Loucy (cell line): Measurements from ENCODE around the gene HK1.

Source experiments
- H2AFZ ChIP-seq: fragments of 200-600 bp; sonication (generic); 2 replicates; pipeline ENCODE4 v1.6.0; 2016; ENCODE audit warnings: antibody characterized with exemption, mild to moderate bottlenecking, low read length, moderate library complexity
- H3F3A ChIP-seq: fragments of 200-600 bp; 2 replicates; pipeline ENCODE4 v1.6.0; 2016; ENCODE audit warnings: antibody characterized with exemption, low read depth, mild to moderate bottlenecking
- H3K27me3 ChIP-seq: fragments of 200-600 bp; sonication (generic); 2 replicates; pipeline ENCODE4 v1.6.1; 2014; ENCODE audit warnings: low read length, mild to moderate bottlenecking; ENCODE audit not compliant: insufficient read depth, poor library complexity, severe bottlenecking
- H3K36me3 ChIP-seq: fragments of 200-600 bp; sonication (generic); 2 replicates; pipeline ENCODE4 v1.6.1; 2016; ENCODE audit warnings: low read length; ENCODE audit not compliant: insufficient read depth
- H3K4me1 ChIP-seq: fragments of 200-600 bp; sonication (generic); 2 replicates; pipeline ENCODE4 v1.5.1; 2014; ENCODE audit warnings: low read length, mild to moderate bottlenecking; ENCODE audit not compliant: insufficient read depth, poor library complexity, severe bottlenecking
- H3K4me2 ChIP-seq: fragments of 200-600 bp; sonication (generic); 2 replicates; pipeline ENCODE4 v1.6.0; 2014; ENCODE audit warnings: antibody characterized with exemption, low read length, low read depth, mild to moderate bottlenecking; ENCODE audit not compliant: poor library complexity, severe bottlenecking
- H3K4me3 ChIP-seq: fragments of 200-600 bp; sonication (generic); 2 replicates; pipeline ENCODE4 v1.5.1; 2014; ENCODE audit warnings: low read length, mild to moderate bottlenecking, mixed read lengths; ENCODE audit not compliant: poor library complexity, severe bottlenecking
- H3K79me2 ChIP-seq: fragments of 200-600 bp; sonication (generic); 2 replicates; pipeline ENCODE4 v1.6.1; 2014; ENCODE audit warnings: low read length; ENCODE audit not compliant: insufficient read depth
- H3K9ac ChIP-seq: fragments of 200-600 bp; sonication (generic); 2 replicates; pipeline ENCODE4 v1.6.0; 2014; ENCODE audit warnings: mild to moderate bottlenecking, low read depth, low read length, moderate library complexity; ENCODE audit not compliant: poor library complexity, severe bottlenecking
- H3K9me2 ChIP-seq: fragments of 200-600 bp; sonication (generic); replicated peaks from 2 replicates; pipeline ENCODE4 v1.6.1; 2016; ENCODE audit warnings: low read depth, low read length, mixed read lengths
- H3K9me3 ChIP-seq: fragments of 200-600 bp; sonication (generic); 2 replicates; pipeline ENCODE4 v1.6.1; 2014; ENCODE audit warnings: mild to moderate bottlenecking, antibody characterized with exemption, low read length, low read depth; ENCODE audit not compliant: insufficient read depth
- H4K20me1 ChIP-seq: fragments of 200-600 bp; sonication (generic); 2 replicates; pipeline ENCODE4 v1.6.0; 2014; ENCODE audit warnings: antibody characterized with exemption, low read length, mild to moderate bottlenecking; ENCODE audit not compliant: insufficient read depth, poor library complexity, severe bottlenecking
- CTCF ChIP-seq: fragments of 200-600 bp; sonication (generic); conservative IDR thresholded peaks from 2 replicates; pipeline ENCODE4 v1.5.1; 2014; ENCODE audit warnings: mild to moderate bottlenecking, antibody characterized with exemption, low read length
- EZH2phosphoT487 ChIP-seq: fragments of 200-600 bp; IDR thresholded peaks from 2 replicates; pipeline ENCODE4 v1.6.1; 2018; ENCODE audit warnings: antibody characterized with exemption, mild to moderate bottlenecking, moderate library complexity, borderline replicate concordance

Gene HK1

GRCh38 chr10:69402386-69402785, 124.1 kb downstream of the HK1 start:
- Histone ChIP-seq H3K36me3 (peaks cover 44% of the 10 kb centered on the region; the same call in 1 of the 2 replicates), H3K79me2 (no peaks in the 10 kb centered on the region), H3K9me2 (no peaks in the 10 kb centered on the region), H3K4me3 (no peak overlapping the region), H3K4me2 (no peak overlapping the region), H4K20me1 (no peaks in the 10 kb centered on the region), H3K27me3 (no peaks in the 10 kb centered on the region), H3F3A (no peaks in the 10 kb centered on the region), H3K9me3 (no peaks in the 10 kb centered on the region), H3K4me1 (no peaks in the 10 kb centered on the region), H2AFZ (no peak overlapping the region), H3K9ac (no peak overlapping the region)
- TF ChIP-seq CTCF = no peak
- no peak for TF ChIP-seq EZH2phosphoT487

- peaks cover 40% of the 10 kb centered on the region; the same call in 1 of the 2 replicates for H3K36me3 ChIP-seq
- H3K4me2 ChIP-seq = no peak overlapping the region
These were observed 124.8 kb downstream of the HK1 start for GRCh38 chr10:69403066-69403465.

GRCh38 chr10:69403519-69403918, 125.2 kb downstream of the HK1 start:
- H3K9ac ChIP-seq = no peak overlapping the region
- H3K9me2 ChIP-seq = no peaks in the 10 kb centered on the region
- no peak overlapping the region for H3K4me3 ChIP-seq
- H3K9me3 ChIP-seq = no peaks in the 10 kb centered on the region
- H3K4me2 ChIP-seq = no peak overlapping the region
- peaks cover 37% of the 10 kb centered on the region; the same call in 1 of the 2 replicates for H3K36me3 ChIP-seq
- TF ChIP-seq EZH2phosphoT487 (no peak), CTCF (no peak)
- H3K27me3 ChIP-seq = no peaks in the 10 kb centered on the region
- H3K4me1 ChIP-seq = peaks cover 7% of the 10 kb centered on the region
- H3K79me2 ChIP-seq = no peaks in the 10 kb centered on the region
- H2AFZ ChIP-seq = no peak overlapping the region
- no peaks in the 10 kb centered on the region for H4K20me1 ChIP-seq
- H3F3A ChIP-seq = no peaks in the 10 kb centered on the region

More at GRCh38 chr10:69403066-69403465, 124.8 kb downstream of the HK1 start:
- no peak overlapping the region for H3K9ac ChIP-seq
- no peak overlapping the region for H3K4me3 ChIP-seq
- no peaks in the 10 kb centered on the region for H3K9me3 ChIP-seq
- H3K4me1 ChIP-seq = peaks cover 3% of the 10 kb centered on the region
- H3K79me2 ChIP-seq = no peaks in the 10 kb centered on the region
- TF ChIP-seq EZH2phosphoT487 (no peak), CTCF (no peak)
- H3K9me2 ChIP-seq = no peaks in the 10 kb centered on the region
- no peaks in the 10 kb centered on the region for H4K20me1 ChIP-seq
- no peaks in the 10 kb centered on the region for H3F3A ChIP-seq
- H3K27me3 ChIP-seq = no peaks in the 10 kb centered on the region
- H2AFZ ChIP-seq = no peak overlapping the region
